NCI-H446 treated with DMSO at 0.1 percent for 48 hours (cell line): ENCODE data around the gene ZNF841.
"Not testable (repeated sequence)": the region's sequence is repeated elsewhere in the genome, so short reads cannot be mapped to it uniquely, and the experiment has no call there.

ENCODE experiments used
- DNase-seq: peaks from one replicate; lab custom pipeline; 2025; lab: John Stamatoyannopoulos, UW

The ZNF841 gene

GRCh38 chr19:52066258-52066863 is 29.2 kb downstream of the ZNF841 start:
- no peak for DNase-seq

GRCh38 chr19:52065399-52065798 is 30.2 kb downstream of the ZNF841 start:
- DNase-seq, result no peak

- DNase-seq, result not testable (repeated sequence)
These were observed 39.1 kb downstream of the ZNF841 start for GRCh38 chr19:52056480-52056879.

- not testable (repeated sequence) for DNase-seq
These were observed 43.8 kb downstream of the ZNF841 start for GRCh38 chr19:52051736-52052135.

GRCh38 chr19:52048555-52049501 is 46.7 kb downstream of the ZNF841 start, which contains the start of gene ZNF432:
Gene ZNF432 (minus strand): TSS chr19:52048838. CDS start chr19:52046868, 1,970 bp downstream.
- peak; percentile 78 for DNase-seq

GRCh38 chr19:52039169-52039568 is 56.4 kb downstream of the ZNF841 start:
- DNase-seq, result no peak

GRCh38 chr19:52034051-52034728 is 61.4 kb downstream of the ZNF841 start:
- DNase-seq, result no peak

- DNase-seq, result no peak
These were observed 66.8 kb downstream of the ZNF841 start for GRCh38 chr19:52028780-52029123.

- peak; percentile 81 for DNase-seq
These were observed 67.4 kb downstream of the ZNF841 start, which contains the start of gene ZNF614 for GRCh38 chr19:52028027-52028779. Gene ZNF614 (minus strand): TSS chr19:52028379. CDS start chr19:52025745, 2,634 bp downstream.

GRCh38 chr19:52026255-52026990 is 69.1 kb downstream of the ZNF841 start:
- DNase-seq, result not testable (repeated sequence)

GRCh38 chr19:52024478-52024877 is 71.1 kb downstream of the ZNF841 start:
- DNase-seq, result not testable (repeated sequence)

- DNase-seq, result no peak
These were observed 73.4 kb downstream of the ZNF841 start for GRCh38 chr19:52022193-52022592.

GRCh38 chr19:52020506-52020905 is 75.1 kb downstream of the ZNF841 start:
- no peak for DNase-seq
